GM12878 (cell line): ENCODE measurements around the gene NAA10. TPM values are rescaled to one million over a fixed set of nuclear protein-coding genes. Genes with fewer than 3 reads are reported as not detected.

Experiments used
- ATAC-seq: fragments of 200-7000 bp; cut with Tn5 transposase; 3 replicates; pipeline ENCODE4 v1.9.1; 2020; ENCODE audit warnings: mild to moderate bottlenecking, moderate library complexity
- BruUV-seq: library from RNA; stranded (reverse); fragments of 400-500 nt; replicated peaks from 2 replicates; lab custom pipeline; 2021; lab: Mats Ljungman, UMichigan
- CTCF ChIA-PET: fragments of 300-600 bp; sonication (Branson Sonifier 250); formaldehyde crosslinking; extraction: SDS; loops from one replicate; lab custom pipeline; 2021; ENCODE audit warnings: inconsistent platforms; lab: Yijun Ruan, JAX
- POLR2A ChIA-PET: fragments of 350-600 bp; formaldehyde crosslinking; extraction: SDS; loops from one replicate; lab custom pipeline; 2021; ENCODE audit warnings: inconsistent platforms; lab: Charles Lee
- RAD21 ChIA-PET: fragments of 300-600 bp; sonication (Branson Sonifier 250); formaldehyde crosslinking; loops from one replicate; lab custom pipeline; 2023; ENCODE audit warnings: antibody characterized with exemption; ENCODE audit not compliant: unreplicated experiment; lab: Charles Lee
- SMC1A ChIA-PET: fragments of 300-600 bp; sonication (Branson Sonifier 250); formaldehyde crosslinking; loops from one replicate; lab custom pipeline; 2023; ENCODE audit not compliant: unreplicated experiment, uncharacterized antibody; lab: Charles Lee
- DNase-seq: peaks from one replicate; pipeline ENCODE4 v3.0.0-alpha.2; 2011; ENCODE audit warnings: low read depth, low spot score
- FAIRE-seq: peaks from 3 replicates; lab custom pipeline; 2011; peaks lifted over from hg19 to GRCh38; lab: Jason Lieb, UNC
- H2AFZ ChIP-seq: 2 replicates; pipeline ENCODE4 v1.6.0; 2011; ENCODE audit warnings: low read depth, low read length, control low read depth; ENCODE audit not compliant: control insufficient read depth
- H3K27ac ChIP-seq: 2 replicates; pipeline ENCODE4 v1.5.1; 2011; ENCODE audit warnings: control low read depth; ENCODE audit not compliant: control insufficient read depth, insufficient read depth
- H3K27me3 ChIP-seq, 2 experiments: replicated peaks in 1 of 2; 2 replicates each; pipeline versions ENCODE4 v1.6.0 to v1.6.1; 2011; ENCODE audit warnings: low read length in 1 of 2; ENCODE audit not compliant: control insufficient read depth in 2 of 2, insufficient read depth in 2 of 2
- H3K36me3 ChIP-seq, 2 experiments: 2 replicates each; pipeline ENCODE4 v1.5.1; 2011; ENCODE audit warnings: low read length in 1 of 2; ENCODE audit not compliant: control insufficient read depth in 2 of 2, insufficient read depth in 2 of 2
- H3K4me1 ChIP-seq: 2 replicates; pipeline ENCODE4 v1.6.1; 2011; ENCODE audit warnings: mild to moderate bottlenecking, low read length, moderate library complexity, mixed read lengths; ENCODE audit not compliant: control insufficient read depth, insufficient read depth
- H3K4me2 ChIP-seq: 2 replicates; pipeline ENCODE4 v1.6.0; 2011; ENCODE audit warnings: control low read depth; ENCODE audit not compliant: control insufficient read depth, insufficient read depth
- H3K4me3 ChIP-seq: fragments of 200-600 bp; sonication (generic); 2 replicates; pipeline ENCODE4 v1.5.1; 2016
- H3K79me2 ChIP-seq: 2 replicates; pipeline ENCODE4 v1.6.0; 2011; ENCODE audit warnings: low read length; ENCODE audit not compliant: control insufficient read depth, insufficient read depth
- H3K9ac ChIP-seq: 2 replicates; pipeline ENCODE4 v1.8.0; 2011; ENCODE audit warnings: low read length, control low read depth, mixed read lengths; ENCODE audit not compliant: control insufficient read depth, insufficient read depth
- H3K9me3 ChIP-seq: replicated peaks from 3 replicates; pipeline ENCODE4 v1.5.1; 2011; ENCODE audit warnings: mild to moderate bottlenecking, low read length; ENCODE audit not compliant: control insufficient read depth, insufficient read depth
- H4K20me1 ChIP-seq: 2 replicates; pipeline ENCODE4 v1.6.0; 2011; ENCODE audit not compliant: control insufficient read depth, insufficient read depth
- BCLAF1 ChIP-seq: fragments of 450-650 bp; IDR thresholded peaks from 2 replicates; pipeline ENCODE4 v1.6.1; 2017; ENCODE audit warnings: antibody characterized with exemption, mild to moderate bottlenecking, moderate library complexity
- LARP7 ChIP-seq: fragments of 450-650 bp; IDR thresholded peaks from 2 replicates; pipeline ENCODE4 v1.6.1; 2017; ENCODE audit warnings: mild to moderate bottlenecking
- MLLT1 ChIP-seq: fragments of 450-650 bp; IDR thresholded peaks from 2 replicates; pipeline ENCODE4 v1.6.1; 2016; ENCODE audit warnings: mild to moderate bottlenecking
- NR2F1 ChIP-seq: fragments of 450-650 bp; conservative IDR thresholded peaks from 2 replicates; pipeline ENCODE4 v1.6.1; 2017; ENCODE audit warnings: mild to moderate bottlenecking
- WGBS: methylation state at CpG from one replicate; pipeline ENCODE4 v1.1.6; 2016; ENCODE audit warnings: low lambda C conversion rate; ENCODE audit not compliant: insufficient replicate concordance, insufficient coverage; ENCODE audit errors: missing lambda C conversion rate; 5-methylcytosine and 5-hydroxymethylcytosine counted together
- in situ Hi-C: fragments of 300-500 bp; cut with MboI; formaldehyde crosslinking; loops from 9 replicates; pipeline ENCODE4 v1.14.3; 2018; ENCODE audit warnings: mixed read lengths
- intact Hi-C: fragments of 100-400 bp; cut with micrococcal nuclease; formaldehyde crosslinking; loops from one replicate; pipeline ENCODE4 v1.14.2; 2022; ENCODE audit not compliant: unreplicated experiment
- polyA plus RNA-seq, 11 experiments: library from polyadenylated mRNA; depleted of rRNA in 4 of 11; unstranded in 6 of 11; stranded (reverse) in 5 of 11; fragments of >200 nt; fragmentation: Nextera tagmentation in 4 of 11; fragmentation: Illumina TruSeq in 1 of 11; extraction: Ambion mirVana in 4 of 11; extraction: Trizol in 1 of 11; gene quantifications; 1 replicate in 1 of 11; 2 replicates in 10 of 11; pipeline versions ENCODE4 v1.2.1 to v1.2.3, GENCODE V29; 2011 to 2016; ENCODE audit warnings: inconsistent platforms in 2 of 11, missing spikeins in 2 of 11, low read depth in 1 of 11
- total RNA-seq, 4 experiments: library from RNA; depleted of rRNA in 3 of 4; stranded (reverse); fragments of >200 nt in 3 of 4; fragmentation: Illumina TruSeq in 1 of 4; extraction: Trizol in 1 of 4; gene quantifications; 2 replicates each; pipeline versions ENCODE4 v1.2.1 to v1.2.3, GENCODE V29; 2013 to 2021

Gene NAA10
- total and polyA plus RNA-seq, 10 of the 15 experiments (the other 5 are each of a cell fraction or from before 2014, with no cell fraction given): 7.9 to 212 (median 98.9) TPM

GRCh38 chrX:153882557-153882956 lies 52.3 kb downstream of the NAA10 start:
- Histone ChIP-seq H4K20me1 (no peaks in the 10 kb centered on the region), H3K4me3 (no peak overlapping the region), H3K36me3 (no peaks in the 10 kb centered on the region), H3K4me1 (no peaks in the 10 kb centered on the region; the same call in 1 of the 2 replicates), H3K27ac (no peak overlapping the region), H2AFZ (no peak overlapping the region), H3K4me2 (no peak overlapping the region), H3K9me3 (no peaks in the 10 kb centered on the region), H3K79me2 (no peaks in the 10 kb centered on the region), H3K27me3 (peaks cover 0 to 2% of the 10 kb centered on the region in 2 experiments; a peak in 3 of 4 replicates), H3K9ac (no peak overlapping the region)
- ChIA-PET CTCF (no interaction called here), SMC1A (no interaction called here), POLR2A (no interaction called here), RAD21 (no interaction called here)
- FAIRE-seq (no peak), DNase-seq (no peak), ATAC-seq (no peak)
- intact Hi-C loops: no loop called here
- 33% methylated on average over 7 of the region's 7 CpGs for WGBS
- no TSS peak for BruUV-seq
- TF ChIP-seq LARP7: no peak
- no peak for TF ChIP-seq MLLT1
- in situ Hi-C loops: no loop called here

GRCh38 chrX:153882086-153882498 lies 52.7 kb downstream of the NAA10 start:
- 4% methylated on average over 8 of the region's 8 CpGs for WGBS
- Histone ChIP-seq H4K20me1 (no peaks in the 10 kb centered on the region), H3K27ac (no peak overlapping the region), H3K36me3 (no peaks in the 10 kb centered on the region)
- intact Hi-C loops: no loop called here
- SMC1A ChIA-PET: no interaction called here
- no peak for FAIRE-seq
- BruUV-seq: no TSS peak
- TF ChIP-seq NR2F1 (peak; percentile 55), BCLAF1 (no peak)
- TF ChIP-seq, all 136 proteins: peak for 1
- Histone ChIP-seq H3K27me3 (no peaks in the 10 kb centered on the region; a peak in 3 of 4 replicates), H3K4me2 (no peak overlapping the region), H3K79me2 (no peaks in the 10 kb centered on the region), H3K9ac (no peak overlapping the region), H3K4me1 (no peaks in the 10 kb centered on the region; the same call in 1 of the 2 replicates), H2AFZ (no peak overlapping the region), H3K9me3 (no peaks in the 10 kb centered on the region), H3K4me3 (no peak overlapping the region)
- ATAC-seq (peak; percentile 33), DNase-seq (no peak)
- RAD21 ChIA-PET: no interaction called here
- in situ Hi-C loops: no loop called here
- CTCF ChIA-PET: no interaction called here
- POLR2A ChIA-PET: no interaction called here
